ENCODE results near the gene GAGE12J.
"Not testable (repeated sequence)": the region's sequence is repeated elsewhere in the genome, so short reads cannot be mapped to it uniquely, and the experiment has no call there.

GAGE12J gene, protein sequence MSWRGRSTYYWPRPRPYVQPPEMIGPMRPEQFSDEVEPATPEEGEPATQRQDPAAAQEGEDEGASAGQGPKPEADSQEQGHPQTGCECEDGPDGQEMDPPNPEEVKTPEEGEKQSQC

DNA sequence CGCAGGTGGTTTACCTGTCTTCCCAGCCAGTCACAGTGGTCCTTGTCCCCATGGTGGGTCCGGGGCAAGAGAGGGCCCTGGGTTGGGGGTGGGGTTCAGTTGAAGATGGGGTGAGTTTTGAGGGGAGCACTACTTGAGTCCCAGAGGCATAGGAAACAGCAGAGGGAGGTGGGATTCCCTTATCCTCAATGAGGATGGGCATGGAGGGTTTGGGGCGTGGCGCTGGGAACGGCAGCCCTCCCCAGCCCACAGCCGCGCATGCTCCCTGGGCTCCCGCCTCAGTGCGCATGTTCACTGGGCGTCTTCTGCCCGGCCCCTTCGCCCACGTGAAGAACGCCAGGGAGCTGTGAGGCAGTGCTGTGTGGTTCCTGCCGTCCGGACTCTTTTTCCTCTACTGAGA is at the start of gene GAGE12J:
TSS of gene GAGE12J (plus strand) at position 301 of the 400 bp plus-strand sequence. CDS start 1,157 bp downstream, outside the sequence.
- not testable (repeated sequence) for DNase-seq

GRCh38 chrX:49272421-49272820 is 49.4 kb upstream of the GAGE12J start:
- DNase-seq: no peak

GRCh38 chrX:49273181-49273727 is 48.6 kb upstream of the GAGE12J start:
- DNase-seq: no peak

DNA sequence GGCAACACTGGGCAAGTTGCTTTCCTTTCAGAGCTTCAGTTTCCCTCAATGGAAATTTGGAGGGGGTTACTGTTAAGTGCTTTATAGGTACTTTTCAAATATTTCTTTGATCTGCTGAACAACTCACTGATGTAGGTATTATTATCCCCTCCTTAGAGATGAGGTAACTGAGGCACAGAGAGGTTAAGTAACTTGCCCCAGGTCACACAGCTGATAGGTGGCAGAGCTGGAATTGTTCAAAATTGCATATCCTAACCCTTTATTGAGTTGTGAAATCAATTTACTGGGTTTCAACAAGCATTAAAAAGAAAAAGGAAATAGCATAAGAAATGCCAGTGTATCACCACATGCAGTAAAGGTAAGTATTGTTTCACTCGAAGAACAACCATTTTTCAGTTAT is 45.6 kb upstream of the GAGE12J start:
- DNase-seq: no peak

DNA sequence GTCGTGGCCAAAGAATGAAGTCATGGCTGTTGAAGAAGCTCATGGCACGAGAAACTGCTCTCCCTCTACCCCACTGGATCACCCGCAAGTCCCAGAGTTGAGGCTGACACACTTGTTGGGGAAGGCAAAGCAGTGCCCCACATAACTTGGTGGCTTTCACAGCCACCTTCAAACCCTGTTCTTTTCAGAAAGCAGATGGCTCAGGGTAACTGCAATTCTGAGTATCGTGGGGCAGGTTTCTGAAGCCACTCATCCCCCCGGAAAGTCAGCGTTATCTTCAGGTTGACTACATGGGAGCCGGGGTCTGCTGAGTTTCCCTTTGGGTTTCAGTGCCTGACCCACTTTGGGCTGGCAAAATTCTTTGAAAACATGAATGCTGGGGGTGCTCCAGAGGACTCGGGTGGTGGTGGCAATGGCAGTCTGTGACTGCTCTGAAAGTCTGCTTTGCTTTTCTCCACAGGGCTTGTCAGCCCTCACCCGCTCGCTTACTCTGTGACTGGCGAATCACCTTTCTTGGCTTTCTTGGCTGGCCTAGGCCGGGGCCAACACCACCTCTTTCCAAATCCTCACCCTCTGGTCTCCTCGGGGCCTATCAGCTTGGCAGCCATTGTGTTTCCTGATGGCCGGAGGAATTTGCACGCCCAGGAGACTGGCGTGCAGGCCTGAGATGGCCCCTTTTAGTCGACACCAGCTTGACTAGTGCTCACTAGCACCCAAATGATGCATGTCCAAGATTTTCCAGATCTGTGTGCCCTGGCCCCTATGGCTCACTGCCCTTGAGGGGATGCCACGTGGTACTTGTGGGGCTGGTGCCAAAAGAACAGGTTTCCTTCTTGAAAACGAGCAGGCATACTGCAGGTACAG is 44.9 kb upstream of the GAGE12J start:
- no peak for DNase-seq

DNA sequence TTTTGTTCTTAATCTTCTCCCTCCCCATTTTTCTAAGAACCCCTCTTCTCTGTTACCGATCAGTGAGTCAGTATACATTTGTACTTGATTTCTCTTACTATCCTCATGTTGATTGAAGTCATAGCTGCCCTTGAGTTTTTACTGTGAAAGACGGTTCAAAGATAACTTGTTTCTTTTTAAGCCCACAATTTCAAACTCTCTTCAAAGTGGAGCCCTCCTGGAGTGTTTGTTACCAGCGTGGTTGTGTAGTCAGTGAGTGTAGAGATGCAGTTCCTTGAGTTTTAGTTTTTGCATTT is 44.4 kb upstream of the GAGE12J start:
- no peak for DNase-seq

- DNase-seq: no peak
These were observed 43.8 kb upstream of the GAGE12J start for GRCh38 chrX:49278081-49278480.

- no peak for DNase-seq
These were observed 39.2 kb upstream of the GAGE12J start for GRCh38 chrX:49282647-49283011.

DNA sequence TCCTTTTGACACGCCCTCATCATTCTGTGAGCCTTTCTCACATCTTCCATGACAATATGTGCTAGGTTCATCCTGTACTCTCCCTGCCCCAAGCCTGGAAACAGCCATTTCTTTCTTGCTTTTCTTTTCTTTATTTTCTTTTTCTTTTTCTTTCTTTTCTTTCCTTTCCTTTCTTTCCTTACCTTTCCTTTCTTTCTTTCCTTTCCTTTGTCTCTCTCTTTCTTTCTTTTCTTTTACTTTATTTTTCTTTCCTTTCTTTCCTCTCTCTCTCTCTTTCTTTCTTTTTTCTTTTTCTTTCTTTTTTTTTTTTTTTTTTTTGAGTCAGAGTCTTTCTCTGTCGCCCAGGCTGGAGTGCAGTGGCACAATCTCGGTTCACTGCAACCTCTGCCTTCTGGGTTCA is 37.6 kb upstream of the GAGE12J start:
- no peak for DNase-seq

DNA sequence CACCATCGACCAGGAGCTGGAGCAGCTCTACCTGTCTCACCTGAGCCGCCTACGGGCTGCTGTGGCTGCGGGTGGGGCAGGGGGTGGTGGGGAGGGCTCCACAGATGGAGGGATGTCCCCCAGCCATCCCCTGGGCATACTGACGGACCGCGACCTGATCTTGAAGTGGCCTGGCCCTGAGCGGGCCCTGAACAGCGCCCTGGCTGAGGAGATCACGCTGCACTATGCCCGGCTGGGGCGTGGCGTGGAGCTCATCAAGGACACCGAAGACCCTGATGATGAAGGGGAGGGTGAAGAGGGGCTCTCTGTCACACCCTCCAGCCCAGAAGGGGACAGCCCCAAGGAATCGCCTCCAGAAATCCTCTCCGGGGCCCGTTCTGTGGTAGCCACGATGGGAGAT is 35.7 kb upstream of the GAGE12J start:
- DNase-seq: no peak

GRCh38 chrX:49286581-49286980 is 35.3 kb upstream of the GAGE12J start:
- DNase-seq: no peak

- no peak for DNase-seq
These were observed 34.2 kb upstream of the GAGE12J start for GRCh38 chrX:49287665-49288064.

- DNase-seq: no peak
These were observed 31.6 kb upstream of the GAGE12J start for GRCh38 chrX:49290215-49290614.

DNA sequence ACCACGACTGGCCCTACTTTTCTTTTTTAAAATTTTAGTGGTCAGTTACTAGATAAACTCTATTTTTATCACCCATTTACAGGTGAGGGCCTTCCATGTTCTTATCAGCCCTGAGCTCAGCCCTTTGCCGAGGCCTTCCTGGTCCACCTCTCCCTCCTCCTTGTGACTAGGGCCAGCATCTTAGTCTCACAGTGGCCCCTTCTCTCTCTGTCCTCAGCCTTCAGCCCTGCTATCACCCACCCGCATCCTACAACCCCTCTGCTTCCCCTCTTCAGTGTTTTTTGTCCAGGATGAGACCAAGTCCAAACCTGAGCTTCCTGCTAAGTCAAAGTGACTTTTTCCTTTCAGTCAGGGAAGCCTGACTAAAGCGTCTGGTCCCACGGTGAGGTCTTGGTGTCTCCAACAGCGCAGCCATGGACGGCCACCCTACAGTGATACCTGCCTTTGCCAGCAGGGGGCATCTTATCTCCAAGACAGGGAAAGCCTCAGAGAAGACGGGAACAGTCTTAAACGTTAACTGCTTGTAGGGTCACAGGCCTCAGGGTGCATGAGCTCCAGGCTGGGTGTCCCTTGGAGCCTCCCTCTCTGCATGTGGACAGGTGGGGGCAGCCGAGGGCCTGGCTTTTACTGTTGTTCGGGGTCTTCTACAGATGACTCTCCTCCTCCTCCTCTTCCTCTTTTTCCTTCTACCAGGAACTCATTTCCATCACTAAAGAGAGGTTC is 30.1 kb upstream of the GAGE12J start:
- peak; percentile 0 for DNase-seq

DNA sequence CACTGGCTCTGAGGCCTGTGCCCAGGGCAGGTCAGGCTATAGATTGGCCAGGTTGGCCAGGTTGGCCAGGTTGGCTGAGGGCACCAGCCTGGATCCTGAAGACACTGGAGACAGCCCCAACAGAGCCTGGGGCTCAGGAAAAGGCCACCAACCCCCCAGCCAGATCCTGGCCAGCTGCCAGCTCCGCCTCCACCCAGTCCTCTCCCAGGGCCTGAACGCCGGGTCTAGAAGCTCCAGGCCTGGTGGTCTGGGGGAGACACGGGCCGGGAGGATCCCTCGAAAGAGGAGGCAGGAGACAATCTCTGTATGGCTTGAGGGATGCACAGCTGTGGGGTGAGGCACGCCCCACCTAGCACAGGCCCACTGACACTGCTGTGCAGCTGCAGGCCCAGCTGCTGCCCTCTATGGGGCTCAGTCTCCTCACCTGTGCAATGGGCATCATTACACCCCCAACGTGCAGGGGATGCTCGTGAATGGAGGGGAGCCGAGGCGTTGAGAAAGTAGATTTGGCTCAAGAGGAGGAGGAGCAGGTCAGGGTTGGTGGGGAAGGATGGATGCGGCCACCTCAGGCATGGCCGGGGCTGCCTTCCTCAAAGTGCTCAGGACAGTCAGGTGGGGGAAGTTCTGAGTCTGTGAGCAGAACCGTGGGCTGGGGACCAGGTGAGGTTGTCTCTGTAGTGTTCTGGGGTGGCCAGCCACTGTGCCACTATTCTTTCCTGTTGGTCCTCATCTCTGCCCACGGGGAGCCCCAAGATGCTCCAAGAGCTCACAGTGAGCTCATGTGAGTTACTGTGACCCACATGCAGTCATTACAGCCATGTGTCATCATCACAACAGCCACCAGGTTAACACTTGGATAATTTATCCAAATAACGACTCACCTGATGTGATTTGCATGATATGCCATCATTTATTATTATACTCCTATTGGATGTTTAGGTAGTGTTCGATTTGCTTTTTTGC is 29.2 kb upstream of the GAGE12J start:
- DNase-seq: no peak

- not testable (repeated sequence) for DNase-seq
These were observed 22.5 kb upstream of the GAGE12J start for GRCh38 chrX:49299293-49299692.

DNA sequence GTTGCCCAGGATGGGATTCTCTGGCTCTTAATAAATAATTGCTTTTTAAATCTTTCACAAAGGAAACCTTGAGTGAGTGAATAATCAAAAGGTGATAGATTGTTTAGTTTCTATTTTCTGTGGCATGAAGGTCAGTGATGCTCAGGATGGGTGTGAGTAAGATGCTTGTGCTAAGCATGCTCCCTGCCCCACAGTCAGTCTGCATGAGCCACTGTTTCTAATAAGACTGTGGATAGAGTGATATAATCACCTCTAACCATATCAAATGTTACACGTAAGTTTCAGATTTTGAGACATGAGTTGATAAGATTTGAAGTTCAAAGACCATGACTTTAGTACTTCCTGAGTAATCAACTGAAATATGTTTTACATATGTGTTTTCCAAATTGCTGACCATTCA is 21.1 kb upstream of the GAGE12J start:
- DNase-seq: no peak

DNA sequence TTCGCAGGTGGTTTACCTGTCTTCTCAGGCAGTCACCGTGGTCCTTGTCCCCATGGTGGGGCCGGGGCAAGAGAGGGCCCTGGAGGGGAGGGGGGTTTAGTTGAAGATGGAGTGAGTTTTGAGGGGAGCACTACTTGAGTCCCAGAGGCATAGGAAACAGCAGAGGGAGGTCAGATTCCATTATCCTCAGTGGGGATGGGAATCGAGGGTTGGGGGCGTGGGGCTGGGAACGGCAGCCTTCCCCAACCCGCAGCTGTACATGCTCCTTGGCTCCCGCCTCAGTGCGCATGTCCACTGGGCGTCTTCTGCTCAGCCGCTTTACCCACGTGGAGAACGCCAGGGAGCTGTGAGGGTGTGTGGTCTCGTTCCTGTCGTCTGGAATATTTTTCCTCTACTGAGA is 18.5 kb upstream of the GAGE12J start, which contains the start of gene GAGE10:
TSS of gene GAGE10 (plus strand) at position 301 of the 400 bp plus-strand sequence. CDS start 1,214 bp downstream, outside the sequence.
- no peak for DNase-seq

DNA sequence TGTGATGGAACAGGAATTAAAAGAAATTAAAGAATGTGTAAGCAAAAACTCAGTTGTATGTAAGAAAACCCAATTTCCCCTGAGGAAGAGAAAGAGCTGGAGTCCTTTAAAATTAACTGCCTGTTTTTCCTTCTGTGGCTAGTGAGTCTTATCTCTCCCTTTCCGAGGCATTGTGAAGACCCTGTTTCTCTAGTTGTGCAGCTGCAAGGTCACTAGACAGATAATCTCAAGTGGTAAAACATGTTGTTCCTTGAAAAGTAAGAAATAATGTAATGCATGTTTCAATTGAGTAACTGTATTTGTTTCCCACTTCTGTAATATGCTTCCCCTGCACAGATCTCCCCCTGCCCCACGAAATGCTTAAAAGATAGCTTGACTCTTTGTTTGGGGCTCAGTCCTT is 14.1 kb upstream of the GAGE12J start:
- DNase-seq: not testable (repeated sequence)

- DNase-seq: no peak
These were observed 13.1 kb upstream of the GAGE12J start for GRCh38 chrX:49308604-49309269.

DNA sequence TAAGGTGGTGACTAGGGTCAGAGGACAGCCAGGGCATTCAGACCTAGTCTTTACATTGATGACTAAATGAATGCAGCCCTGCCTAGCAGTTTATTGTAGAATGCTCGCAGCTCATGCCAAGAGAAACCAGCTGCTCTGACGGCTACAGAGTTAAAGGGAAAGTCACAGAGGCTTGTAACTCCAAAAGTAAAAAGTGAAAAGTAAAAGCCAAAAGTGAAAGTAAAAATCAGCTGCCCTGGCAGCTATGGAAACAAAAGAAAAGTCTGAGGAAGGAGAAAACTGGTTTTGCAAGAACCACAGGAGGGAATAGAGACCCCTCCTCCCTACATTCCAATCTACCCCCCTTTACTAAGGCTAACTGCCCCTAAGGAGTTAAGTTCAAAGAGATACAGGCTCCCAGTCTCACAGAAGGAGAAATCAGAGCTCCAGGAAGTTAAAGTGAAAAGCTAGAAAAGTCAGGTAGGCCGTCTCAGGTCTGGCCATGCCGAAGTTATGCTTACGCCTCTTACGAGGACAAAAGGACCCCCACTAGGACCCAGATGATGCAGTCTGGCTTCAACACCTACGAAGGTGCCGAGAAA is 12.3 kb upstream of the GAGE12J start:
- DNase-seq: no peak

GRCh38 chrX:49310371-49310770 is 11.5 kb upstream of the GAGE12J start:
- DNase-seq: no peak

Data from NCI-H1048 (cell line).